ENCODE measurements around the gene KRTAP1-4. TPM values are rescaled to one million over a fixed set of nuclear protein-coding genes. Genes with fewer than 3 reads are reported as not detected.

KRTAP1-4 gene
- total RNA-seq, 2 experiments from 2014 or later = not detected

- ChIA-PET POLR2A (no interaction called here), CTCF (no interaction called here)
- no peak overlapping the region for H3K4me3 Mint-ChIP-seq
- no peaks in the 10 kb centered on the region for H3K4me1 Mint-ChIP-seq (ENCODE audit: low read depth)
- ATAC-seq = no peak
- TF ChIP-seq CTCF (IDR thresholded peaks at IDR 0.05) = no peak
- H3K36me3 Mint-ChIP-seq (ENCODE audit: low read depth) = no peaks in the 10 kb centered on the region
- H3K9me3 Mint-ChIP-seq = no peaks in the 10 kb centered on the region
- H3K27me3 Mint-ChIP-seq = peaks cover 6% of the 10 kb centered on the region
- intact Hi-C loops (cut with micrococcal nuclease) = no loop called here
- DNase-seq = no peak
- H3K27ac Mint-ChIP-seq = no peak overlapping the region
Observed at GRCh38 chr17:41024697-41025096, 5.3 kb downstream of the KRTAP1-4 start.

- Mint-ChIP-seq H3K27me3 (no peaks in the 10 kb centered on the region), H3K4me1 (ENCODE audit: low read depth) (no peaks in the 10 kb centered on the region), H3K27ac (no peak overlapping the region), H3K9me3 (no peaks in the 10 kb centered on the region), H3K4me3 (no peak overlapping the region), H3K36me3 (ENCODE audit: low read depth) (no peaks in the 10 kb centered on the region)
- CTCF ChIA-PET = interaction anchor here (1.2 kb wide), 1 partner anchor 302 kb away, joined by 4 read pairs; no protein-coding TSS in a partner anchor
- DNase-seq = no peak
- POLR2A ChIA-PET = no interaction called here
- TF ChIP-seq CTCF (IDR thresholded peaks at IDR 0.05) = no peak
- ATAC-seq = no peak
- intact Hi-C loops (cut with micrococcal nuclease) = no loop called here
Observed at GRCh38 chr17:41020336-41020735, 9.7 kb downstream of the KRTAP1-4 start.

GRCh38 chr17:41019415-41019814, 10.6 kb downstream of the KRTAP1-4 start:
- no peak for ATAC-seq
- ChIA-PET POLR2A (interaction anchor here (0.6 to 1.0 kb wide), 2 partner anchors 41 to 57 kb away, joined by 3 read pairs; partner anchors contain the start of gene KRTAP2-3), CTCF (no interaction called here)
- no peak for TF ChIP-seq CTCF (IDR thresholded peaks at IDR 0.05)
- no peaks in the 10 kb centered on the region for H3K27me3 Mint-ChIP-seq
- H3K36me3 Mint-ChIP-seq (ENCODE audit: low read depth) = no peaks in the 10 kb centered on the region
- H3K4me1 Mint-ChIP-seq (ENCODE audit: low read depth) = no peaks in the 10 kb centered on the region
- no peak overlapping the region for H3K4me3 Mint-ChIP-seq
- intact Hi-C loops (cut with micrococcal nuclease) = no loop called here
- H3K9me3 Mint-ChIP-seq = no peaks in the 10 kb centered on the region
- no peak for DNase-seq
- no peak overlapping the region for H3K27ac Mint-ChIP-seq

- Mint-ChIP-seq H3K36me3 (ENCODE audit: low read depth) (no peaks in the 10 kb centered on the region), H3K4me1 (ENCODE audit: low read depth) (no peaks in the 10 kb centered on the region), H3K27ac (no peak overlapping the region), H3K4me3 (no peak overlapping the region), H3K27me3 (no peaks in the 10 kb centered on the region), H3K9me3 (no peaks in the 10 kb centered on the region)
- no peak for DNase-seq
- intact Hi-C loops (cut with micrococcal nuclease) = no loop called here
- ATAC-seq = no peak
- no peak for TF ChIP-seq CTCF (IDR thresholded peaks at IDR 0.05)
- ChIA-PET CTCF (no interaction called here), POLR2A (no interaction called here)
Observed at GRCh38 chr17:41018541-41018940, 11.5 kb downstream of the KRTAP1-4 start.

- intact Hi-C loops (cut with micrococcal nuclease) = no loop called here
- CTCF ChIA-PET = no interaction called here
- H3K27me3 Mint-ChIP-seq = no peaks in the 10 kb centered on the region
- H3K27ac Mint-ChIP-seq = no peak overlapping the region
- DNase-seq (no peak), ATAC-seq (no peak)
- H3K4me3 Mint-ChIP-seq = no peak overlapping the region
- no peaks in the 10 kb centered on the region for H3K9me3 Mint-ChIP-seq
- TF ChIP-seq CTCF (IDR thresholded peaks at IDR 0.05) = no peak
- POLR2A ChIA-PET = no interaction called here
- no peaks in the 10 kb centered on the region for H3K36me3 Mint-ChIP-seq (ENCODE audit: low read depth)
- no peaks in the 10 kb centered on the region for H3K4me1 Mint-ChIP-seq (ENCODE audit: low read depth)
Observed at GRCh38 chr17:41016578-41017215, 13.3 kb downstream of the KRTAP1-4 start.

Data from activated CD8-positive, alpha-beta T cell treated with anti-CD3 and anti-CD28 coated beads for 36 hours (primary cell).